Dermis blood vessel endothelial cell (primary cell): Measurements from ENCODE around the gene AK5. TPM values are rescaled to one million over a fixed set of nuclear protein-coding genes. Genes with fewer than 3 reads are reported as not detected.
"Not testable (repeated sequence)": the region's sequence is repeated elsewhere in the genome, so short reads cannot be mapped to it uniquely, and the experiment has no call there.

ENCODE experiments used
- DNase-seq: peaks from one replicate; pipeline ENCODE4 v3.0.0; 2010
- total RNA-seq: library from RNA; depleted of rRNA; stranded (reverse); fragments of >200 nt; gene quantifications from 2 replicates; pipeline ENCODE4 v1.2.3, GENCODE V29; 2014

AK5 gene
- total RNA-seq, 1 donor from 2014 or later = 20.1 TPM

GRCh38 chr1:77406661-77407060 lies 124.8 kb downstream of the AK5 start:
- peak; percentile 70 for DNase-seq

GRCh38 chr1:77407738-77408375 lies 126.0 kb downstream of the AK5 start:
- DNase-seq = peak; percentile 71

GRCh38 chr1:77408933-77409332 lies 127.1 kb downstream of the AK5 start:
- DNase-seq = not testable (repeated sequence)

GRCh38 chr1:77412069-77412819 lies 130.4 kb downstream of the AK5 start:
- peak; percentile 83 for DNase-seq

GRCh38 chr1:77412820-77413530 lies 131.2 kb downstream of the AK5 start:
- DNase-seq = peak; percentile 11

GRCh38 chr1:77413541-77414335 lies 131.9 kb downstream of the AK5 start:
- DNase-seq = no peak

- DNase-seq = no peak
These were observed 133.8 kb downstream of the AK5 start for GRCh38 chr1:77415579-77415978.

GRCh38 chr1:77416692-77417450 lies 135.1 kb downstream of the AK5 start:
- DNase-seq = peak; percentile 66

GRCh38 chr1:77418055-77418454 lies 136.2 kb downstream of the AK5 start:
- DNase-seq = not testable (repeated sequence)

GRCh38 chr1:77421504-77422233 lies 139.8 kb downstream of the AK5 start:
- DNase-seq = no peak

GRCh38 chr1:77424236-77424635 lies 142.4 kb downstream of the AK5 start:
- DNase-seq = peak; percentile 39

GRCh38 chr1:77428068-77428467 lies 146.2 kb downstream of the AK5 start:
- no peak for DNase-seq

- DNase-seq = no peak
These were observed 149.3 kb downstream of the AK5 start for GRCh38 chr1:77430966-77431690.

- no peak for DNase-seq
These were observed 152.1 kb downstream of the AK5 start for GRCh38 chr1:77433934-77434333.

- peak; percentile 34 for DNase-seq
These were observed 153.1 kb downstream of the AK5 start for GRCh38 chr1:77434967-77435366.

- peak; percentile 73 for DNase-seq
These were observed 156.6 kb downstream of the AK5 start for GRCh38 chr1:77438236-77438913.

GRCh38 chr1:77446841-77447555 lies 165.2 kb downstream of the AK5 start:
- DNase-seq = peak; percentile 30

- no peak for DNase-seq
These were observed 165.8 kb downstream of the AK5 start for GRCh38 chr1:77447669-77448068.

GRCh38 chr1:77459881-77460280 lies 178.1 kb downstream of the AK5 start:
- DNase-seq = peak; percentile 73
